HG02798 (cell line): Measurements from ENCODE around the gene ARID3A.

Source experiments
- ATAC-seq: cut with Tn5 transposase; IDR thresholded peaks from one replicate; pipeline ENCODE4 v1.9.1; 2021; ENCODE audit warnings: mild to moderate bottlenecking; ENCODE audit not compliant: unreplicated experiment, poor library complexity

ARID3A gene

GRCh38 chr19:928471-929202 is 2.8 kb downstream of the ARID3A start:
- ATAC-seq, result no peak

GRCh38 chr19:929203-929890 is 3.5 kb downstream of the ARID3A start:
- ATAC-seq, result no peak

- no peak for ATAC-seq
Observed at GRCh38 chr19:929891-930258, 4.0 kb downstream of the ARID3A start.

- ATAC-seq, result no peak
Observed at GRCh38 chr19:931860-932647, 6.2 kb downstream of the ARID3A start.

- no peak for ATAC-seq
Observed at GRCh38 chr19:932648-933552, 7.1 kb downstream of the ARID3A start.

GRCh38 chr19:933553-933882 is 7.7 kb downstream of the ARID3A start:
- no peak for ATAC-seq

GRCh38 chr19:934197-934840 is 8.5 kb downstream of the ARID3A start:
- no peak for ATAC-seq

GRCh38 chr19:934865-935479 is 9.1 kb downstream of the ARID3A start:
- no peak for ATAC-seq

GRCh38 chr19:936175-936546 is 10.3 kb downstream of the ARID3A start:
- no peak for ATAC-seq

- ATAC-seq, result no peak
Observed at GRCh38 chr19:937259-937694, 11.4 kb downstream of the ARID3A start.

- no peak for ATAC-seq
Observed at GRCh38 chr19:938233-938923, 12.5 kb downstream of the ARID3A start.

GRCh38 chr19:939439-939838 is 13.6 kb downstream of the ARID3A start:
- no peak for ATAC-seq

GRCh38 chr19:939922-940321 is 14.1 kb downstream of the ARID3A start:
- ATAC-seq, result no peak

GRCh38 chr19:940591-941291 is 14.9 kb downstream of the ARID3A start:
- ATAC-seq, result peak; percentile 32

- ATAC-seq, result no peak
Observed at GRCh38 chr19:941292-942132, 15.7 kb downstream of the ARID3A start.

GRCh38 chr19:942133-942645 is 16.4 kb downstream of the ARID3A start:
- ATAC-seq, result no peak

GRCh38 chr19:943551-944170 is 17.8 kb downstream of the ARID3A start:
- ATAC-seq, result no peak
